Epithelial cell of proximal tubule (primary cell): ENCODE measurements around the gene CMTM8. TPM values are rescaled to one million over a fixed set of nuclear protein-coding genes. Genes with fewer than 3 reads are reported as not detected.

Experiments used
- DNase-seq: peaks from one replicate; pipeline ENCODE4 v3.0.0-alpha.2; 2011; ENCODE audit warnings: low read depth
- H3K4me3 ChIP-seq: 2 replicates; pipeline ENCODE4 v1.5.1; 2011; ENCODE audit warnings: low read depth, mild to moderate bottlenecking, low read length
- CTCF ChIP-seq: conservative IDR thresholded peaks from 2 replicates; pipeline ENCODE4 v1.5.1; 2012; ENCODE audit warnings: low read depth, mild to moderate bottlenecking, low read length
- total RNA-seq: library from RNA; depleted of rRNA; stranded (reverse); fragments of >200 nt; gene quantifications from 2 replicates; pipeline ENCODE4 v1.2.3, GENCODE V29; 2015

Gene CMTM8
- total RNA-seq, 1 donor from 2014 or later, result 9.2 TPM

- TF ChIP-seq CTCF, result no peak
- DNase-seq, result no peak
- no peak overlapping the region for H3K4me3 ChIP-seq
Measured at GRCh38 chr3:32412887-32413286, 174.4 kb downstream of the CMTM8 start.

GRCh38 chr3:32413845-32414521 lies 175.5 kb downstream of the CMTM8 start:
- TF ChIP-seq CTCF, result no peak
- no peak for DNase-seq
- H3K4me3 ChIP-seq, result no peak overlapping the region

- no peak for TF ChIP-seq CTCF
- H3K4me3 ChIP-seq, result no peak overlapping the region
- no peak for DNase-seq
Measured at GRCh38 chr3:32414522-32415202, 176.2 kb downstream of the CMTM8 start.

GRCh38 chr3:32419742-32420125 lies 181.3 kb downstream of the CMTM8 start:
- no peak overlapping the region for H3K4me3 ChIP-seq
- TF ChIP-seq CTCF, result no peak
- no peak for DNase-seq

Other genes with a start within 250 kb of the CMTM8 start
- 5.8 and 11.2 TPM in 2 replicates for gene GPD1L, start 132.1 kb upstream of the CMTM8 start, total RNA-seq
- 31.9 and 71.4 TPM in 2 replicates for gene CMTM7, start 153.2 kb downstream of the CMTM8 start, total RNA-seq